Stimulated activated CD8-positive, alpha-beta memory T cell treated with anti-CD3 and anti-CD28 coated beads, Interleukin-4, amount 100 ng/mL, for 48 hours (primary cell): ENCODE measurements around the gene RNF166.

Experiments used
- DNase-seq: peaks from one replicate; pipeline ENCODE4 v3.0.0-alpha.2; 2020

The RNF166 gene

DNA sequence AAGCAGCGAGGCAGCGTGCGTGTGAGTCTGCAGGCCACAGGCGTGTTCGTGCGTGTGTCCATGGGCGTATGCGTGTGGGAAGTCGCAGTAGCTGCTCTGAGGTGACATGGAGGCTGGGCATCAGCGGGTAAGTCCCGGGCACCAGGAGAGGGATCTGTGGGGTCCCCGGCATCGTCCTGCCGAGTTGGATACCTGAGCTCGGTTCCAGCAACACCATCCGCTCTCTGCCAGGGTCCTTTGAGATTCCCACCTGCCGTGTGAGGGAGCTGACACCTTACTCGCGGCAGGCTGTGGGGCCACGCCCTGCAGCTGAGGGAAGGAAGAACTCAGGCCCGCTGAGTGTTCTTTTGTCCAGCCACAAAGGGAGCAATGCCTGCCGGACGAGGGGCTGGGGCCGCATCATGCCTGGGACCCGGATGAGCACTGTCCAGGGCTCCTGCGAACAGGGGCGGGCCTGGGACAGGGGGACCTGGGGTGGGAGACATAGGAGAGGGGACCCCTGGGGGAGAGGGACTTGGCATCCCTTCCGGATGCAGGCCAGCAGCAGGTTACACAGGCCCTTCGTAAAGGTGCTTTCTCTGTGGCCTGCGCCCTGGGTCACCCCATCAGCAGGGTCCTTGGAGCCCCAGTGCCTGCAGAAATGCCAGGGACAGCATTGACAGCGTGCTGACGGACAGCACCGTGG lies 14.9 kb downstream of the RNF166 start:
- no peak for DNase-seq

DNA sequence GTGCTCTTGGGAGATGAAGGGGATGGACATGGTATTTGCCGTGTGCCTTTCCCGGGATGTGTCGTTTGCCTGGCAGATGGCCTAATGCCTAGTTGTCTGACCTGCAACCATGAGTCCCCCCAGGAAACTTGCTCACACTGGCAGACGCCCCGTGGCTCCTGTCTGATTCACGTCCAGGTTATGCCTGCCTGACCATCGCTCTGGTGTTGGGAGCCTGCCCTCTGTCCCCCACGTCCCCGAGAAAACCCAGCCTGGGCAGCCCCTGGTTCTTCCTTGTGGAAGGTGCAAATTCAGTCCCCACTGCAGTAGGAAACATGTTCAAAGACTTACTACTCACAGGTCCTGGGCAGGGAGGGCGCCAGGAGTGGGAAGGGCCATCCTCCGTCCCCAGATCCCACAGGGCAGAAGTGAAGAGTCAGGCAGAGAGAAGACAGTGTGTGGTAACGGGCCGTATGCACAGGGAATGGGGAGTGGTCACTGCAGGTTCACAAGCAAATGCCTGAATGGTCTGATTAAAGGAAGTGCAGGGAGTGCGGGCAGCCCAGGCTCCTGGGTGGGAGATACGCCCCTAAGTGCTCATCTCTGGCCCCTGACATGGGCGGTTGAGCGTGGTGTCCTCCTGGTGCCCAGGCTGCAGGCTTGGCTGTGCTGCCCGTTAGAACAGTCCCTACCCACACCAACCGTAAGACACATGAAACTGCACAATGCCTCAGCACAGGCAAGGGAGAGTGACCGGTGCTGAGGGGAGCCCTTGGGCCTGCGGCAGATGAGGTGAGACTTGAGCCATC lies 15.7 kb downstream of the RNF166 start:
- no peak for DNase-seq

DNA sequence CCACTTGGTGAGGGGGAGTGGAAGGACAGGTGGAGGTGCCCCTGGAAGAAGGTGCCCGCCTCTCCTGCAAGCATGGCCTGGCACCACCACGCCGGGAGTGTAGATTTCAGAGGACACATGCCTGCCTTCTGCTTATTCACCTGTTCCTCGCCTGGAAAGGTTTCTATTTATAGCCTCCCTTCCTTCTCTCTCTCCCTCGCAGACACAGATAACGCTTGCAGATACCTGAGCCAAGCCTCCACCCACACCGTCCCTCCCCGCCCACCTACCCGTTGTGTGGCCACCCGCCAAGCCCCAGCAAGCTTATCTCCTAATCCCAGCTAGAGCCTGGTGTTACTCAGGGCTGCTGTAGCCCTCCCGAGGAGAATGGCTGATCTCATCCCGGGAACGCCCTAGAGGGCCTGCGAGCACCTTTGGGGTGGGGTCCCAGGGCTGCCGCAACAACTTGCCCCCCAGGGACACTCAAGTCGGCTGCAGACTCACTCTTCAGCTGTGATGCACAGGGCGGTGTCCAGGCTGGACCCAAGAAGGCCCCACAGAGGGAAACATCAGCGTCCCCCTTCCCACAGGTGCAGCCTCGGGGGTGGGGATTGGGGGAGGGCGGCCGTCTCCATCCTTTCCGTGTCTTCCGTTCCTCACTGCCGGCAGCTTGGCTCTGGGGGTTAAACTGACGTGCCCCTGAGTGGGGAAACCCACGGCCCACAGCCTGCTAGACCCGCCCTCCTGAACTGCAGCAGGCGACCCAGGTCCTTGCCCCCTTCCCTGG lies 18.0 kb downstream of the RNF166 start:
- no peak for DNase-seq

DNA sequence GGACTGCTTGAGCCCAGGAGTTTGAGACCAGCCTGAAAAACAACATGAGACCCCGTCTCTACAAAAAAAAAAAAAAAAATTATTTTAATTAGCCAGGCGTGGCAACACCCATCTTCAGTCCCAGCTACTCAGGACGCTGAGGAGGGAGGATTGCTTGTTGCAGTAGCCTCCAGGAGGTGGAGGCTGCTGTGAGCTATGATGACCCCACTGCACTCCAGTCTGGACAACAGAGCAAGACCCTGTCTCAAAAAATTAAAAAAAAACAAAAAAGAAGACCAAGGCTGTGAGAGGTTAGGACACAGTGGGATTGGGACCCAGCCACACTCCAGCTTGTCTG lies 18.6 kb downstream of the RNF166 start:
- no peak for DNase-seq

DNA sequence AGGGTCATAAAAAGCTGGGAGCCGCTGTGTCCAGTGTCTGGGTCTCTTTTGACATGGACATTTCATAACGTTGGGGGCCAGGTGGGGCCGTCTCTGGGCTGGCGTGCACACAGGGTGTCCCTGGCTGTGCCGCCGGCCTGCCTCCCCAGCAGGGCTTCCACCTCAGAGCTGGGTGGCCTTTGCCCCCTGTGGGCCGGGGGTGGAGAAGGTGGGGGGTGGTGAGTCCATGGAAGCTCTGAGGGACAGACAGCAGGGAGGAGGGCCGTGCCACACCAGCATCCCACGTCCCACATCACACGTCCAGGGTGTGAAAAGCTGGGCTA lies 19.0 kb downstream of the RNF166 start:
- DNase-seq: no peak

DNA sequence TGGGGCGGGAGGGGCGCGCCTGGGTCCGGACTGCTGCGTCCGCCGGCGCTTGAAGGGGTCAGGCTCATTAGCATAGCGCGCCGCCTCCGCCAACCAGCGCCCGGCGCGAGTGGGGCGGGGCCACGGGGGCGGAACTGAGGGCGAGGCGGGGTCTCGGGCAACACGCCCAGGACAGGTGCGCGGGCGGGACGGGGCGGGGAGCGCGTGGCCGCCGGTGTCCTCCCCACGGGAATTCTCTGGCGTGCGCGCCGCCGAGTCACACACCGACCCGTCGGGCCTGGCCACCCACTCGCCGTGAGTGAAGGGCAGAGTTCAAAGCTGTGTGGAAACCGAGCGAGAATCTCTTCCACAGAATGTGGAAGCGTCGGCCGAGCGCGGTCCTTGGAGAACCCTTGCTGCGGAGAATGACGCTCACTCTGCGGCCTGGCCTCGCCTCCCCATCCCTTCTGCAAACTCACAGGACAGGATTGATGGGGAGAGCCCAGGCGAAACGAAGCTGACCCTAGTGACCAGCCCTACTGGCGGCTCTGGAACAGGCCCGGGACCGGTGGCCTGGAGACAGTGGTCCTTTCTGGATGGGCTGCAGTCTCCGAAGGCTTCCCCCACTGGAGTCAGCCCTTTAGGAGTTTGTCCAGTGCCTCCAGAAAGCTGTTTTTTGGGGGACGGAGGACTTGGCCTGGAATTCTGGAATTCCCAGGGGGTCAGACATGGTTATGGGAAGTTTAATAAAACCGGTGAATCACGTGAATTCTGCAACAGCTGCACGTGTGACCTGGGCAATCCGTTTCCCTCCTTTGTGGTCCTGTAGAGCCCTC lies 19.6 kb downstream of the RNF166 start, which contains the start of gene SNAI3:
TSS of gene SNAI3 (minus strand) at position 69 of the 815 bp plus-strand sequence. CDS start 101 bp downstream, outside the sequence.
- peak; percentile 94 for DNase-seq

DNA sequence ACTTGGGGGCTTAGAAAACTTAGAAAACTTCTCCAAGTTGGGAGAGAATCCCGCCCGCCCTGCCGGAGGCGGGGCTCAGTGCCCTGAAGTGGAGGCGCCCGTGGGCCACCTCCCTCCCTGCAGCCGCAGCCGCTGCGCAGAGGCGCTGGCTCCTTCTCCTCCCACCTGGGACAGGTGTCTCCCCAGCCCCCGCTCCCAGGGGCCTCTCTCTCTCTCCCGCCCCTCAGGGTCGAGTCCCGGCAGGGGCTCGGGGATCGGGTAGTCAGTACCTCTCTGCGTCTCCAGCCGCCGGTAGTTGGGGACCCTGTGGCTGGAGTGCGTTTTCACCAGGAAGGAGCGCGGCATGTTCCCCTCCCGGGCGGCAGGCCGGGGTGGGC lies 20.2 kb downstream of the RNF166 start:
- DNase-seq: peak; percentile 58

DNA sequence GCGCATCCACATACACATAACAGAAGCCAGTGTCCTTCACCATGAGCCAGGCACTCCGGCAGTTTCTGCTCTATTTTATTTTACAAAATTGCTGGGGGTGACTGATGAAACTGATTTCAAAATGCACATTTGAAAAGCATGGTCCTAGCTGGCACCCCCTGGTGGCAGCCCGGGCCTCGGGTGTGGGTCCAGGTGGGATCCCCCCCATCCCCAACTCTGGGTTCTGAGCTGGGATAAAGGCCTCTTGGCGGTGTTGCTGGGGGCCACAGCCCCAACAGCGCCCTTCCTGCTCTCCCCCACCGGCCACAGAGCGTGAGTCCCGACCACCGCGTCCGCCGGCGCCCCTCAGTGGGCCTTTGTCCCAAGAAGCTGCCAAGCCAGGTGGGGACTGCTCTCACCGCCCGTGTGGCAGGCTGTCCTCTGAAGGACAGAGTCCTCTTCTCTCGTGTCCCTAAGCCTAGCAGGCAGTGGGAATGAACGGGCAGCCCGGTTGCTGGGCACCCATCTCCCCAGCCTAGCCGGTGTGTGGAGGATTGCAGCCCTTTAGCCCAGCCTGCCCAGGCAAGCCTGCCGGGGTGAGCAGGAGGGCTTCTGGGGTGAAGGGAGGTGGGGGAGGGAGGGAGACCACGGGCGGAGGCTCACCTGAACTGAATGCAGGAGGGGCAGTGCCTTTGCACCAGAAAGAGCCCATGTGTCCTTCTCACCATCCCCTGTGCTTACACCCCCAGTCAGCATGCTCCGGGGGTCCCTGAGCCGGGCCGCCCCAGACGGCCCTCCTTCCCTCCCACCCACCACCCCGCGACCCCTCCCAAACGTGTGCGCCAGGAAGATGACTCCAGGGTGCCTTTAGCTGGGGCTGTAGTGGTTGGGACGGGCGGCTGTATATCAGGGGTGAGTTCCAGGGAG lies 20.8 kb downstream of the RNF166 start:
- peak; percentile 85 for DNase-seq

DNA sequence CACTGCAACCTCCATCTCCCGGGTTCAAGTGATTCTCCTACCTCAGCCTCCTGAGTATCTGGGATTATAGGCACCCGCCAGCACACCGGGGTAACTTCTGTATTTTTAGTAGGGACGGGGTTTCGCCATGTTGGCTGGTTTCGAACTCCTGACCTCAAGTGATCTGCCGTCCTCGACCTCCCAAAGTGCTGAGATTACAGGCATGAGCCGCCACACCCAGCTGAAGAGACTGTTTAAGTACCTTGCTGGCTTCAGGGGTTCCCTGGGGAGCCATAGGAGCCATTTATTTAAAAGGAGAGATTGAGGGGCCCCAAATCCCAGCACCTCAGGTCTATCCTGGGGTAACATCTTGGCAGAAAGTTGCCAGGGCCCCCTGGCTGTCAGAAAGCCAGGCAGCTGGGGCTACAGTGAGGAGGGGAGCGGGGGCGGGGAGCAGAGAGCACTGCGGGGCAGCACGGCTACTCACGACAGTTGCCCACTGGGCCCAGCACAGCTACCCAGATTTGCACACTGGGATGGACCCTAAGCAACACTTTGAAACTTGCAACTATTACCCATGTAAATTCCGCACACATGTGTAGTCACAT lies 21.5 kb downstream of the RNF166 start:
- DNase-seq: no peak

DNA sequence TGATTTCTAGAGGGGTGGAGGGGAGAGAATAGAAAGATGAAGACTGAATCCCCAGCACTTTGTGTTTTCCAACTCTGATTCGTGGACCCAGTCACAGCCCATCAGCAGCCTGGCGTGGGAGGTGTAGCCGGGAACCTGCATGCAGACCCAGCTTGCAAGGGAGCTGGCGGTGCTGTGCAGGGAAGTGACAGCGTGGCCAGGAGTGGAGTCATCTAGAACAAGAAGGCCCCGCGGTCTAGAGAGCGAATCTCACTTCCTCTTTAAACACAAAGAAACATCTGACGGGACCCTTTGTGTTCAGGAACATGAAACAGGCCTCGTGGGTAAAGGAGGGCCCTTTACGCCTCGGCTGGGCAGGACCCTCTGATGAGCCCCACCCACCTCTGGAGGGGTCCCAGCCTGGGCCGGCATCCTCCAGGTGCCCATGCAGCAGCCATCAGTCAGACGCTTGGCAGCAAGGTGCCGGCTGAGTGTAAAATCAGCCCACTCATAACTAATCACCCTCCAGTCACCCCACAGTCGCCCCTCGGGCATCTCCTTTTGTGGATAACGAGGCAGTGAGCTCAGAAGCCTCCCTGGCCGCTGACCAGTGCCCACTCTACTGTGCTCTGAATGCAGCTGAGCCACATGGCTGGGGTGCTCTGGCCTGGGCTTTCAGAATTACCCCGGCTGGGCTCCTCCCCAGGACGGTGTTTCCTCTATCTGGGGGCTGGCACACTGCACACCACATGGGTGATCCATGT lies 24.3 kb downstream of the RNF166 start:
- peak; percentile 85 for DNase-seq

DNA sequence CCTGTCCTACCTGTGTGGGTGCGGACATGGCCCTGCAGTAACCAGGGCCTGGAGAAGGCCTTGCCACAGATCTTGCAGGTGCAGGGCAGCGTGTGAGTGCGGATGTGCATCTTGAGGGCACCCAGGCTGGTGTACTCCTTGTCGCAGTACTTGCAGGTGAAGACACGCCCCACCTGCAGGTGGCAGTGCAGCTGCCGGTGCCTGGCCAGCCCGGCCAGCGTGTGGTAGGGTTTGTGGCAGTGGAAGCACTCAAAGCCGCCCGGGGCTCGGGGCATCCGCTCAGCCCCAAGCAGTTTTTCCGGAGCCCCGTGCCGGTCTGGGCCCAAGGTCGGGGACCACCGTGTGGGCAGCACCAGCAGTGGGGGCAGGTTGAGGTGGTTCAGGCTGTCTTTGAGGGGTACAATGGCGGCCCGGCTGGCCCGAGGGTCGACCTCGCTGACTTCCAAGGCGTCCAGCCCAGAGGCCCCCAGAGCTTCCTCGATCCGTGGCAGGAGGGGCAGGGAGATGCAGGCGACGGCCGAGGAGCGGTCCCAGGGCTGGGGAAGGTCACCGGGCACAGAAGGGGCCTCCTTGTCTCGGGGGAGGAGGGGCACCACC lies 25.0 kb downstream of the RNF166 start:
- DNase-seq: peak; percentile 66

DNA sequence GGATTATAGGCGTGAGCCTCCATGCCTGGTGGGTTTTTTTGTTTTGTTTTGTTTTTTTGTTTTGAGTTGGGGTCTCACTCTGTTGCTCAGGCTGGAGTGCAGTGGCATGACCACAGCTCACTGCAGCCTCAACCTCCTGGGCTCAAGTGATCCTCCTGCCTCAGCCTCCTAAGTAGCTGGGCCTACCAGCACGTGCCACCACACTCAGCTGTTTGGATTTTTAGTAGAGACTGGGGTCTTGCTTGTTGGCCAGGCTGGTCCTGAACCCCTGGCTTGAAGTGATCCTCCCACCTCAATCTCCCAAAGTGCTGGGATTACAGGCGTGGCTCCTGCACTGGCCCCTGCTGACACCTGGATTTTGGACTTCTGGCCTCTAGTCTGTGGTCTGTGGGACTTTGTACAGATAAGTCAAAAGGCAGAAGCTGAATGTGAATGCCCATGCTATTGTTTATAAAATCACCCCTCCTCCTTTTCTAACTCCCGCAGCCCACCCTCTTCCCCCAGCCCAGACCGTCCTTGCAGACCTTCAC lies 25.6 kb downstream of the RNF166 start:
- no peak for DNase-seq

DNA sequence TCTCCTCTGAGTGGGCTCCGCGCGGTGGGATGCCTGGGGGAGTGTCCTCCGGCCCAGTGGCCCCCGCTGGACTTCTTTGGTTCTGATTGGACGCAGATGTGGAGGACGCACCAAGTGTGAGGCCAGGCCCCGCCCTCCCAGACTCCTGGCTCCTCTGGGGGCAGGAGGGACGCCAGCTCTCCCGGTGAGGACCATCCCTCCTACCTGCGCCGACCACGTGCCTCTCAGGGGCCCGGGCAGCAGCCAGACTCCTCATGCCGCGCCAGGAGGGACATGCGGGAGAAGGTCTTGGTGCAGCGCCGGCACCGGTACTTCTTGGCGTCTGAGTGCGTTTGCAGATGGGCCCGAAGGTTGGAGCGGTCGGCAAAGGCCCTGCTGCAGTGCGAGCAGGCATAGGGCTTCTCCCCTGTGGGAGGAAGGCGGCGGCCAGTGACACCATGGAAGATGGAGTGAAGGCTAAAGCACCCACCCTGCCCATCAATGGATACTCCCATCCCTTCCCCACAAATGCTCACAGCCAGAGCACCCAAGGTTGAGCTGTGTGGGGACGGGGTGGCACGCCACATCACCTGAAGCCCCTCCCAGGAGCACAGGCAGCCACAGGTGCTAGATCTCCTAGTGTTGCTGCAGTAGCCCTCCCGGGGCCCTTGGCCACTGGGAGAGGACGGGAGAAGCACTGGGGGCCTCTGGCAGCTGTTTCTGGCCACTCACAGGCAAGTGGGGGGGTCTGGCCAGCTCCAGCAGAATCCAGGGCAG lies 27.8 kb downstream of the RNF166 start:
- no peak for DNase-seq

DNA sequence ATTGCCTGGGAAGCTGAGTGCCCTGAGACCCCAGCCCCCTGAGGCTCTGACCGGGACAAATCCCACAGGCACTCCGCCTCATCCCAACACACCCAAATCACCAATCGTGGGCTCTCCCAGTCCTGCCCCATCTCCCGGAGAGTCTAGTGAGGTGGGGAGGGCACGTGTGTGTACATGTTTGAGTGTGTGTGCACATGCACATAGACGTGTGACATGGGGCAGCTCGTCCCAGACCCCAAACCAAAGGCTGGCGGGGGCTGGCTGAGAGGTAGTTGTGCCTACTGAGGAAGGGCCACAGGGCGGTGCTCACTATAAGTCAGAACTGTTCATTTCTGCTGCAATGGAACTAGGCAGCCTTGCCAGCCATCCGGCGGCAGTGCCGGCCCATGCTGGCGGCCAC lies 28.5 kb downstream of the RNF166 start:
- DNase-seq: no peak

DNA sequence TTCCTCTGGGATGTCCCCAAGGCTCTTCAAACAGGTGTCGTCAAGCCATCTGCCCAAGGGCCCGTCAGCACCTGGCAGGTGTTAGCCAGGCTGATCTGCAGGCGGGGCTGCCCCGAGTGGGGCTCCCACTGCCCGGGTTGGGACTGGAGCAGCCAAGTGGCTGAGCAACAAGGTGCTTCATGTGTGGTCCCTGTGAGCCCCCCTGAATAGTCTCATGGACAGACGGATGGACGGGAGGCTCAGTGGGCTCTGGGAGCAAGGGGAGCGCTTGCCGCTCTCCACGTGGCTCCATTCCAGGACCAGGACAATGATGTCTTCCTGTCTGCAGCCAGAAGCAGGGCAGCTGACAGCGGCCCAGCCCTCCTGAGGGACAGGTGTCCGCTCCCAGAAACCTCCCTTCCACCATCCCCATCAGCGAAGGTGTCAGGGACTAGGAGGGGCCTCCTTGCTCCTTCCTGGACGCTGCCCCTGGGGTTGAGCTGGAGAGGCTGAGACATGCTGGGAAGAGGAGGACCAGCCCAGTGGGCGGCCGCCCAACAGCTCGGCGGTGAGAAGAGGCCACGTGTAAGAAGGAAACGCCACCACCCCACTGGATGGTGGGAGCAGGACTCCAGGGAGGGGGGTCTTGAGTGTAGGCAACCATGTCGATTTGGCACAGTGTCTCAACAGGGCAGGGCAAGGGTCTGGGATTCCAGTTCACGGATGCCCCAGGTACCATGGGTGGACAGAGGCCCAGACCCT lies 29.5 kb downstream of the RNF166 start:
- no peak for DNase-seq

DNA sequence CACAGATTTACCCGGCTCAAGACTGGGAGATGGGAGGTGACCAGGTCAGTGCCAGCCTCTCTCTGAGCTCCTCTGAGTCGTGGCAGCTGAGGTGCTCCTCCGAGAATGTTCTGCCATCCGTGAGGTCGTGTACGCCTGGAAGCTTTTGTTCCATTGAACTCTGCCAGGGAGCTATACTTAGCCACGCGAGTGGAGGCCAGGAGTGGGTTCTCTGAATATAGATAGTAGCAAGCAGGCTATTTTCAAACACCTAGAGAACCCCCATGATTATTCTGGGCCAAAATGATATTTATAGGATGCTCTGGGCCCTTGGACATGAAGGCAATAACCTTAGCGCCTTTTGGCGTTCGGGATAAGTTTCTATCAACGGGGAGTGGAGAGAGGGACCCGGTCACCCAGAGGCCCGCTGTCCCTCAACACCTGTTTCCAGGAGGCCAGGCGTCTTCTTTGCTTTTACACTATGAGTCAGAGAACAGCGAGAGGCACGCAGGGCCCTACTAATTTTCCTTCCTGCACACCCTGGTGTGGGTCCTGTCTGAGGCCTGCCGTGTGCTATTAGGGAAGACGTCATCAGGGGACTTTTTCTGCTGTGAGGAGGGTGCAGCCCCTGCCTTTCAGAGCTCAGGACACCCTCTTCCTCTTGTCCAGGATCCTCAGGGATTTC lies 32.4 kb downstream of the RNF166 start:
- no peak for DNase-seq

DNA sequence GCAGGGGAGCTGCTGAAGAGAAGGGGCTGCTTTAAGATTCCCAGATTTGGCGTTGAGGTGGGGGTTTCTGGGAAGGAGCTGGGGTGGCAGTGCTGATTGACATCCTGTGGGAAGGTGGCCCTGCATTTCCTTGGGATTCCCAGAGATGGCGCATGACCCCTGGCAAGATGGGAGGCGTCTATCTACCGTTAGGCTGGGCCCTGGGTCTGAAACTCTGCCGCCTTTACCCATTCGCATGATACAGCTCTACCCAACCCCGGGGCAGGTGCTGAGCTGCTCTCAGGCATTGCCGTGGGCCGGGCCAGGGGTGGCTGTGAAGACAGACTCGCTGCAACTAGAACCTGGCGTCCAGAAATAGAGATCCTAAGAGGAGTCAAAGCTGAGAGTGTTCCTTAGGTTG lies 33.4 kb downstream of the RNF166 start:
- no peak for DNase-seq

DNA sequence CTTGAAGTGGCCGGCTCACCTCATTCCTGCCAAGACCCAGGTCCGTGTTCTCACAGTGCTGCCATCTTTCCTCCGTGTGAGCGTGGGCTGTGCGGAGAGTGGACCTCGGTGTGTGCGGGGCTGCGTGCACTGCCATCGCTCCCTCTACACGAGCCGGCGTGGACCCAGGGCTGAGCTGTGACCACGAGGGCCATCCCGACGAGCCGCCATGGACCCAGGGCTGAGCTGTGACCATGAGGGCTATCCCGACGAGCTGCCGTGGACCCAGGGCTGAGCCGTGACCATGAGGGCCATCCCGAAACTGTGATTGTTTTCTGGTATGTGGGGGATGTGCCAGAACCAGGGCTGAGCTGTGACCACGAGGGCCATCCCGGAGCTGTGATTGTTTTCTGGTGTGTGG lies 34.4 kb downstream of the RNF166 start:
- DNase-seq: no peak
